Heart right ventricle (tissue), 16 donors: ENCODE results near the gene ZNF655. TPM values are rescaled to one million over a fixed set of nuclear protein-coding genes. Genes with fewer than 3 reads are reported as not detected.
A peak's percentile ranks its signal among the peaks of the same experiment; 100 is the strongest.

ENCODE experiments used
- ATAC-seq, 8 donors: fragments of 200-7000 bp; cut with Tn5 transposase; one replicate each; pipeline ENCODE4 v1.9.1; 2020; ENCODE audit warnings: mild to moderate bottlenecking in 8 of 8, moderate library complexity in 8 of 8, moderate number of reproducible peaks in 1 of 8
- DNase-seq, 2 donors: peaks; one replicate each; pipeline ENCODE4 v3.0.0-alpha.2; 2020
- H3K27ac ChIP-seq, 10 donors: fragments of 200-600 bp; sonication (generic) in 2 of 10; one replicate each; pipeline versions ENCODE4 v1.5.0 to v1.8.0; 2020 to 2022; ENCODE audit warnings: mild to moderate bottlenecking in 3 of 10
- H3K27me3 ChIP-seq, 7 donors: fragments of 200-600 bp; one replicate each; pipeline ENCODE4 v1.8.0; 2021 to 2022; ENCODE audit warnings: mild to moderate bottlenecking in 2 of 7
- H3K36me3 ChIP-seq, 9 donors: fragments of 200-600 bp; sonication (generic) in 1 of 9; one replicate each; pipeline versions ENCODE4 v1.5.0 to v1.8.0; 2020 to 2022; ENCODE audit warnings: mild to moderate bottlenecking in 2 of 9
- H3K4me1 ChIP-seq, 9 donors: fragments of 200-600 bp; sonication (generic) in 1 of 9; one replicate each; pipeline versions ENCODE4 v1.5.0 to v1.8.0; 2020 to 2022; ENCODE audit warnings: mild to moderate bottlenecking in 4 of 9
- H3K4me3 ChIP-seq, 10 donors: fragments of 200-600 bp; sonication (generic) in 2 of 10; one replicate each; pipeline versions ENCODE4 v1.5.0 to v1.8.0; 2020 to 2022; ENCODE audit warnings: mild to moderate bottlenecking in 7 of 10, moderate library complexity in 2 of 10
- H3K9me3 ChIP-seq, 11 donors: fragments of 200-600 bp in 10 of 11; sonication (generic) in 2 of 11; one replicate each; pipeline versions ENCODE4 v1.5.0 to v1.8.0; 2013 to 2022; ENCODE audit warnings: mild to moderate bottlenecking in 2 of 11, control low read depth in 1 of 11, moderate library complexity in 1 of 11
- WGBS, 2 donors: extraction: QIAGEN DNeasy Blood & Tissue Kit; methylation state at CpG; one replicate each; pipeline ENCODE4 v1.1.7; 2013; ENCODE audit warnings: inconsistent platforms in 1 of 2; 5-methylcytosine and 5-hydroxymethylcytosine counted together
- intact Hi-C, 10 donors: fragments of 100-400 bp; cut with DNase I; formaldehyde crosslinking; loops; one replicate each; pipeline versions ENCODE4 v1.11.1 to v1.14.2; 2022
- polyA plus RNA-seq, 2 donors: library from polyadenylated mRNA; stranded (reverse); fragments of 200-250 nt; gene quantifications; one replicate each; pipeline ENCODE4 v1.2.3, GENCODE V29; 2013
- total RNA-seq, 10 donors: library from RNA; stranded (reverse); fragmentation: NEBNext Ultra II Directional in 3 of 10; extraction: Animal tissue kit (Norgen Biotek cat#: 25700) in 3 of 10; gene quantifications; one replicate each; pipeline versions ENCODE4 v1.2.1 to v1.2.4, GENCODE V29; 2021 to 2023
- TF ChIP-seq, protein P1 (sequence below), 9 donors: fragments of 200-600 bp; sonication (generic) in 2 of 9; IDR thresholded peaks; one replicate each; pipeline versions ENCODE4 v1.5.0 to v1.8.0; 2021 to 2022; ENCODE audit warnings: antibody characterized with exemption in 9 of 9, mild to moderate bottlenecking in 5 of 9, moderate library complexity in 1 of 9
- donor health status: Arrhythmogenic right ventricular cardiomyopathy.
- donor health status: ischemic (EF 13 %, LVEDD 7.1; RV severe dilation, severe dysfunction).
- donor health status: healthy with polysubstance abuse.
- donor health status: DM: no; HTN: yes; CAD: no.
- donor health status: DM: no; HTN: no; CAD: no.
- donor health status: ischemic (EF 25% LVEDD 6.9; RV normal size, moderate dysfunction).
- donor health status: ischemic (EF 25% LVEDD 5.7; RV mildly dilated, moderate dysfunction).
- donor health status: healthy.
- donor health status: DM: yes; HTN: yes; CAD: no.
- donor health status: Ischemic cardiomyopathy.
- donor health status: ischemic (EF 35%, LVEDD 5.7; RV mildly dilated, moderate dysfunction).
- donor health status: nonischemic (EF 11% LVEDD 7.7; RV severe dilation, severe dysfunction).
- donor health status: DM: yes; HTN: yes; CAD: no.
- donor health status: PGD.
- donor health status: ischemic (EF 29% LVEDD 5.4; RV normal size, mild dysfunction).
- donor health status: nonischemic (EF 23%, LVEDD 6.1; RV moderate dilation, normal function).

Gene ZNF655
- total and polyA plus RNA-seq, 12 donors, result 22.0 to 54.1 (median 30.8) TPM

GRCh38 chr7:99614495-99614894 lies 56.1 kb downstream of the ZNF655 start:
- H3K4me3 ChIP-seq, result no peak overlapping the region
- DNase-seq (no peak), ATAC-seq (no peak)
- H3K27ac ChIP-seq, result no peak overlapping the region
- WGBS, 2 donors, result 62 to 64% methylated on average over 3 of the region's 3 CpGs
- H3K4me1 ChIP-seq, result peaks cover 5 to 20% (median 13%) of the 10 kb centered on the region in 9 donors
- intact Hi-C loops, result no loop called here
- peaks cover 0 to 13% (median 7%) of the 10 kb centered on the region in 9 donors for H3K36me3 ChIP-seq
- no peaks in the 10 kb centered on the region for H3K9me3 ChIP-seq
- TF ChIP-seq, protein P1, sequence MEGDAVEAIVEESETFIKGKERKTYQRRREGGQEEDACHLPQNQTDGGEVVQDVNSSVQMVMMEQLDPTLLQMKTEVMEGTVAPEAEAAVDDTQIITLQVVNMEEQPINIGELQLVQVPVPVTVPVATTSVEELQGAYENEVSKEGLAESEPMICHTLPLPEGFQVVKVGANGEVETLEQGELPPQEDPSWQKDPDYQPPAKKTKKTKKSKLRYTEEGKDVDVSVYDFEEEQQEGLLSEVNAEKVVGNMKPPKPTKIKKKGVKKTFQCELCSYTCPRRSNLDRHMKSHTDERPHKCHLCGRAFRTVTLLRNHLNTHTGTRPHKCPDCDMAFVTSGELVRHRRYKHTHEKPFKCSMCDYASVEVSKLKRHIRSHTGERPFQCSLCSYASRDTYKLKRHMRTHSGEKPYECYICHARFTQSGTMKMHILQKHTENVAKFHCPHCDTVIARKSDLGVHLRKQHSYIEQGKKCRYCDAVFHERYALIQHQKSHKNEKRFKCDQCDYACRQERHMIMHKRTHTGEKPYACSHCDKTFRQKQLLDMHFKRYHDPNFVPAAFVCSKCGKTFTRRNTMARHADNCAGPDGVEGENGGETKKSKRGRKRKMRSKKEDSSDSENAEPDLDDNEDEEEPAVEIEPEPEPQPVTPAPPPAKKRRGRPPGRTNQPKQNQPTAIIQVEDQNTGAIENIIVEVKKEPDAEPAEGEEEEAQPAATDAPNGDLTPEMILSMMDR (IDR thresholded peaks at IDR 0.05), result no peak
- H3K27me3 ChIP-seq, result no peaks in the 10 kb centered on the region

DNA sequence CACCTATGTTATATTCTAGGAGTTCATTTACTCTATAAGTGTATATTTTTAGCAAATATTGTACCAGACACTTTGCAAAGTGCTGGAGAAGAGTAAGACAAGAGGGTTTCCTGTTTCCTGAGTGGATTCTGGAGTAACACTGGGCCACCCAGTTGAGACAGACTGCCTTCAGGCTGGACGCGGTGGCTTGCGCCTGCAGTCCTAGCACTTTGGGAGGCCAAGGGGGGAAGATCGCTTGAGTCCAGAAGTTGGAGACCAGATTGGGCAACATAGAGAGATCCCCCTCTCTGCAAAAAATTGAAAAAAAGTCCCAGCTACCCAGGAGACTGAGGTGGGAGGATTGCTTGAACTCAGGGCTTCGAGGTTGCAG lies 57.5 kb downstream of the ZNF655 start:
- DNase-seq (no peak), ATAC-seq (peak in 1 of 8 donors; percentile 8)
- no peaks in the 10 kb centered on the region for H3K27me3 ChIP-seq
- WGBS, 2 donors, result 84 to 85% methylated on average over 5 of the region's 5 CpGs
- peaks cover 5 to 20% (median 13%) of the 10 kb centered on the region in 9 donors for H3K4me1 ChIP-seq
- H3K4me3 ChIP-seq, result peak overlapping the region; percentile 58 to 99 (median 86)
- TF ChIP-seq, protein P1 (IDR thresholded peaks at IDR 0.05), result no peak
- no peaks in the 10 kb centered on the region for H3K9me3 ChIP-seq
- H3K27ac ChIP-seq, result peak overlapping the region in 7 of 10 donors; percentile 77 to 92 (median 85)
- intact Hi-C loops, result loop anchor here in 3 of 10 donors (5.0 kb wide), 4 partner anchors 59 to 144 kb away; partner anchors contain the start of genes FAM200A (in 1 of the 3), ZNF655 (in 1 of the 3) and ZNF789 (in 1 of the 3)
- peaks cover 0 to 28% (median 22%) of the 10 kb centered on the region in 9 donors for H3K36me3 ChIP-seq

DNA sequence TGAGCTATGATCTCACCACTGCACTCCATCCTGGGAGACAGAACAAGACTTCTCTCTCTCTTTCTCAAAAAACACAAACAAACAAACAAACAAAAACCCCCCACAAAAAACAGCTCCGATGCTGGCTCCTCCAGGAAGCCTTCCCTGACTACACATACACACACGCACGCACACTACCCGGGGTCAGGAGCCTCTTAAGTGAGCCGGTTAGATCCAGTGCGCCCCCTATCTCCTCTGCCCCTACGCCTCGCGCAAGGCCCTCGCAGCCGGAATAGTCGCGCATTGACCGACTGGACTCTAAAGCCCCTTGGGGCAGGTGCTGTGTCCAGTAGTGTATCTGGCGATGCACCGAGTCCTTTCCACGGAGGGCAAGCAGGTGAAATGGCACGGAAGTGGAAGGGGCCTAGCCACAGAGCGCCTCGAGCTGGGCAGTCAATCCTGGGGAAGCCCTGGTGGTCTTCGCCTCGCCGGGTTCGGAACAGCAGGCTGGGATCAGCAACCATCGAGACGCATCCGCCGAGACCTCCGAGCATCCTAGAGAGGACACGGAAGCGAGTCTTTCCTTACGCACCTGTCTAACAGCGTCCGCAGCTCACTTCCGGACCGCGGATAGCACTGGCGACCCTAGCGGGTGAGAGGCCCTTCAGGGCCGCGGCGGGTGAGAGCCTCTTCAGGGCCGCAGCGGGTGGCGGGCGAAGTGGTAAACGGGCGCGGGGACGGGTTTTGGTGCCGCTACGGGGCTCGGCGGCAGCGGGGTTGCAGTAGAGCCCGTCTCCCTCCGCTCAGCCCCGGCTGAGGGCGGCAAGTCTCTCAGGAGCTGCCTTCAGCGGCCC lies 58.1 kb downstream of the ZNF655 start, which contains the start of gene ZSCAN25:
ZSCAN25 (plus strand) TSS at position 588 of the 833 bp plus-strand sequence. CDS start 2,661 bp downstream, outside the sequence.
- WGBS, 2 donors, result 0% methylated on average over 60 of the region's 60 CpGs
- Histone ChIP-seq H3K4me3 (peak within 1 kb of the TSS; percentile 58 to 99 (median 86)), H3K4me1 (peaks cover 5 to 20% (median 13%) of the 10 kb centered on the region in 9 donors), H3K27ac (peak within 1 kb of the TSS in 9 of 10 donors; percentile 70 to 92 (median 85)), H3K27me3 (no peaks in the 10 kb centered on the region), H3K36me3 (peaks cover 0 to 34% (median 28%) of the 10 kb centered on the region in 9 donors), H3K9me3 (no peaks in the 10 kb centered on the region)
- TF ChIP-seq, protein P1 (IDR thresholded peaks at IDR 0.05), result peak in 7 of 9 donors; percentile 22 to 55 (median 43)
- peak; percentile 89 to 91 for DNase-seq
- intact Hi-C loops, result loop anchor here in 3 of 10 donors (1.0 to 5.0 kb wide), 5 partner anchors 59 to 144 kb away; partner anchors contain the start of genes FAM200A (in 1 of the 3), ZNF655 (in 1 of the 3) and ZNF789 (in 1 of the 3)
- peak; percentile 96 to 99 (median 98) for ATAC-seq

DNA sequence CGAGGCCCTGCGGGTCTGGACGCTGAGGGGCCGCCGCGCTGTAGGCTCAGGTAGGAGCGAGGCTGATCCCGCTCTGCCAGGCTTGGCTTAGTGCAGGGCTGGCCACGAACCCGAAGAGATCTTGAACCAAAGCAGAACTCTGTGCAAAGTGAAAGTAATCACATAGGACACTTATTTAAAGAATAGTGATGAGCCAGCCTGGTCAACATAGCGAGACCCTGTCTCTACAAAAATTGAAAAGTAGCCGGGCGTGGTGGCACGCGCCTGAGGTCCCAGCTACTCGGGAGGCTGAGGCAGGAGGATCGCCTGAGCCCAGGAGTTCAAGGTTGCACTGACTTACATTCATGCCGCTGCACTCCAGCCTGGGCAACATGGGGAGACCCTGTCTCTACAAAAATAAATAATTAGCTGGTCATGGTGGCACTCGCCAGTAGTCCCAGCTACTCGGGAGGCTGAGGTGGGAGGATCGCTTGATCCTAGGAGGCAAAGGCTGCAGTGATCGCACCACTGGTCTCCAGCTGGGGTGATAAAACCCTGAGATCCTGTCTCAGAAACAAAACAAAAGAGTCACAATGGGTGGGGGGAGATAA lies 58.8 kb downstream of the ZNF655 start:
- ATAC-seq (no peak), DNase-seq (no peak)
- Histone ChIP-seq H3K4me1 (peaks cover 5 to 20% (median 13%) of the 10 kb centered on the region in 9 donors), H3K36me3 (peaks cover 0 to 41% (median 35%) of the 10 kb centered on the region in 9 donors), H3K9me3 (no peaks in the 10 kb centered on the region), H3K27me3 (no peaks in the 10 kb centered on the region), H3K27ac (peak overlapping the region in 9 of 10 donors; percentile 70 to 92 (median 85)), H3K4me3 (peak overlapping the region; percentile 58 to 99 (median 86))
- intact Hi-C loops, result loop anchor here in 3 of 10 donors (1.0 to 5.0 kb wide), 5 partner anchors 60 to 145 kb away; partner anchors contain the start of genes FAM200A (in 1 of the 3), ZNF655 (in 1 of the 3) and ZNF789 (in 1 of the 3)
- 16 to 17% methylated on average over 22 of the region's 22 CpGs for WGBS, 2 donors
- TF ChIP-seq, protein P1 (IDR thresholded peaks at IDR 0.05), result no peak
